Activated T-helper 1 cell treated with anti-CD3 and anti-CD28 coated beads, Interleukin-12 subunit alpha, Interleukin-12 subunit beta, Interleukin-2, Interleukin-4 antibody, amounts not matched to agents 30 ng/mL and 10 ng/mL and 1 ng/mL, durations not matched to agents 14 hours and 24 hours and 36 hours (primary cell): ENCODE measurements around the gene SLC12A7. TPM values are rescaled to one million over a fixed set of nuclear protein-coding genes. Genes with fewer than 3 reads are reported as not detected.
"Not testable (repeated sequence)": the region's sequence is repeated elsewhere in the genome, so short reads cannot be mapped to it uniquely, and the experiment has no call there.

ENCODE experiments used
- DNase-seq: peaks from one replicate; pipeline ENCODE4 v3.0.0; 2021; ENCODE audit warnings: low spot score
- H3K27ac Mint-ChIP-seq: one replicate; pipeline ENCODE4 v1.8.0; 2021; ENCODE audit warnings: mild to moderate bottlenecking, mixed read lengths
- H3K27me3 Mint-ChIP-seq: one replicate; pipeline ENCODE4 v1.8.0; 2022; ENCODE audit warnings: mild to moderate bottlenecking, moderate library complexity, mixed read lengths; ENCODE audit not compliant: insufficient read depth
- H3K36me3 Mint-ChIP-seq: one replicate; pipeline ENCODE4 v1.8.0; 2021; ENCODE audit warnings: low read depth, mixed read lengths
- H3K4me1 Mint-ChIP-seq: one replicate; pipeline ENCODE4 v1.8.0; 2021; ENCODE audit warnings: low read depth, mixed read lengths
- H3K4me3 Mint-ChIP-seq: one replicate; pipeline ENCODE4 v1.8.0; 2021; ENCODE audit warnings: mild to moderate bottlenecking, moderate library complexity, mixed read lengths
- H3K9me3 Mint-ChIP-seq: one replicate; pipeline ENCODE4 v1.8.0; 2021; ENCODE audit warnings: mixed read lengths
- intact Hi-C: fragments of 100-400 bp; cut with micrococcal nuclease; formaldehyde crosslinking; loops from one replicate; pipeline ENCODE4 v1.15.1; 2024
- total RNA-seq: library from RNA; stranded (reverse); gene quantifications from 2 replicates; pipeline ENCODE4 v1.2.3, GENCODE V29; 2022

The SLC12A7 gene
- total RNA-seq, 1 donor from 2014 or later, result 24.4 TPM

DNA sequence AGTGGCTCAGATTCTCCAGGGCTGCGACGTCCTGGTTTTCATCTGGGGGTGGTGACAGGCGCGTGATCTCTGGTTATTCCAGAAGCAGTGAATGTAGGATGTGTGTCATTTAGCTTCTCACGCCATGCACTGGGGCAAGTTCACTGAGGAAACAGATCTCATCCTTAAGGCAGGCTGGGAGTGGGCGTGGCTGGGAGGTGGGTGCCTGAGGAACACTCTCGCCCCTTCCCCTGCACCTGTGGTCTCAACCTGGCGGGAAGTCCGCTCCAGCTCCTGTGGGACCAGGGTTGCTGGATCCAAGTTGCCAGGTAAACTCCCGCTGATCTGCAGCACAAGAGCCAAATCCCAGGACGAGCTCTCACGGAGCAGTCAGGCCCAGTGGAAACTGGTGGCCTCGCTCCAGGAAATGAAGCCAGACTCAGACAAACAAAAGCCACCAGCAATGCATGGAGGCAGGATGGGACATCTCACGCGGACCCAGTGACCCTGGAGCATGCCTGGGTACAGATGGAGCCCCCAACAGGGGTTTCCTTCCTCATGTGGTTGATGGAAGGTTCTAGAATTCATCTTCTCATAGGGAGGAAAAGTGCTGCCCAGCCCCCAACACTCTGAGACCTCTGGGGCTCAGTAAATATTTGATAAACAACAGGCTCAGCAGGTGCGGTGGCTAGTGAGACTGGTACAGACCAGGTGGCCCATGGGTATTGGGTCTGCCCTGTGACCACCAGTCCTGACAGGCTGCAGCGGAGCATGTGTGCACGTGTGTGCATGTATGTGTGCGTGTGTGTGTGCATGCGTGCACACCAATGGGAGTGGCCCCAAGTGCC, 16.3 kb upstream of the SLC12A7 start:
- H3K36me3 Mint-ChIP-seq, result no peaks in the 10 kb centered on the region
- peaks cover 8% of the 10 kb centered on the region for H3K27me3 Mint-ChIP-seq
- intact Hi-C loops, result no loop called here
- H3K4me1 Mint-ChIP-seq, result no peaks in the 10 kb centered on the region
- H3K9me3 Mint-ChIP-seq, result no peaks in the 10 kb centered on the region
- DNase-seq, result no peak
- H3K4me3 Mint-ChIP-seq, result no peak overlapping the region
- no peak overlapping the region for H3K27ac Mint-ChIP-seq

DNA sequence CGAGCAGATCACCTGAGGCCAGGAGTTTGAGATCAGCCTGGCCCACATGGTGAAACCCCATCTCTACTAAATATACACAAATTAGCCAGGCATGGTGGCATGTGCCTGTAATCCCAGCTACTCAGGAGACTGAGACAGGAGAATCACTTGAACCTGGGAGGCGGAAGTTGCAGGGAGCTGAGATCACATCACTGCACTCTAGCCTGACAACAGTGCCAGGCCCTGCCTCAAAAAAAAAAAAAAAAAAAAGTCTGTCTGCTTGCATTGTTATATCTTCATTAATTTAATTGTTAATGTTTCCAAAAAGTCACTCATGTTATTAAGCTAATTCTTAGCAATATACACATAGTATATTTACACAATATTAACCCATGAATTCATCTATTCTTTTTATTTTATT, 13.8 kb upstream of the SLC12A7 start:
- H3K4me1 Mint-ChIP-seq, H3K27ac Mint-ChIP-seq, H3K9me3 Mint-ChIP-seq, intact Hi-C loops, DNase-seq, H3K27me3 Mint-ChIP-seq, H3K4me3 Mint-ChIP-seq, H3K36me3 Mint-ChIP-seq: not testable (repeated sequence)

DNA sequence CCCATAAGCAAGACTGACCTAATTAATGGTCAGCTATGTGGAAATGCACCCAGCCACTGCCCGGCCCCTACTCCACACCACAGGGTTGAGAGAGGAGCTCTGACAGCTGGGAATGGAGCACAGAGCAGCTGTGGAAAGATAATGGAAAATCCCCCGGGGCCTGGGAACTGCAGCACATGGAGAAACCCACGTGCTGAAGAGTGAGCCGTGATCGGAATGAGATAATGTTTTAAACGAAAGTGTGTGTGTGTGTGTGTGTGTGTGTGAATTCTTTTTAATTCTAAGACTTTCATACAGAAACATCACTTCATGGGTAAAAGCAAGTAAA, 13.1 kb upstream of the SLC12A7 start:
- H3K4me1 Mint-ChIP-seq, result no peaks in the 10 kb centered on the region
- H3K27me3 Mint-ChIP-seq, result peaks cover 5% of the 10 kb centered on the region
- H3K4me3 Mint-ChIP-seq, result no peak overlapping the region
- H3K27ac Mint-ChIP-seq, result no peak overlapping the region
- H3K36me3 Mint-ChIP-seq, result no peaks in the 10 kb centered on the region
- intact Hi-C loops, result no loop called here
- no peak for DNase-seq
- no peaks in the 10 kb centered on the region for H3K9me3 Mint-ChIP-seq

DNA sequence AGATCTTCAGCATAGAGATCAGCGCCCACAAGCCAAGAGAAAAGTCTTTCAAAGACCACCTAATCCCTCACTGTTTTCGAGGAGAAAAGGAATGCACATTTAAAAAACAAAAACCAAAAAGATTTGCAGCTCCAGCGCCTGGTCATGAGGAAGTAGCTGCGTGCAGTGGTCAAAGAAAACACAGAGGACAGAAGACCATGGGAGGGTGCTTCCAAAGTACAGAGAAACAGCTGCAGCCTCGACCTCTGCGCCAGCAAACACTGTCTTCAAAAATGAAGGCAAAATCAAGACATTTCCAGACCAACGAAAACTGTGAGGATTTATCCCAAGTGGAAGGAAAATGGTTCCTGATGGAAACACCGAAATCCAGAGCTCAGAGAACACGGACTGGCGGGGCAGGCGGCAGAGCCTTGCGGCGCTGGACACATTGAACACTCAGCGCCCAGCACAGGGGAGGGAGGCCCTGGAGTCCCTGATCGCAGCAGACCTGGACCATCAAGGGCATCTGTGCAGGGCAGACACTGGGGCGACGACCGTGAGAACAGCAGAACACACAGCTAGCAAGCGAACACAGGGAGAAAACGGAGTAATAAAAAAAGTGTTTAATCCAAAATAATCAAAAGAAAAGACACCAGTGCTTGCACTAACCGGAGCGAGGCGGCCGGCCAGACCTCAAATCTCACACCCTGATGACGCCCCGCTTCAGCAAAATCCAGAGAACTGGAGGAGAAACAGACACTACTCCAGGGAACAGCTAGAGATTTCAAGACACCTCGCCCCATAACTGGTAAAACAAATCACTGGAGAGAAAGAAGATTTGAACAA, 12.6 kb upstream of the SLC12A7 start:
- peaks cover 5% of the 10 kb centered on the region for H3K27me3 Mint-ChIP-seq

DNA sequence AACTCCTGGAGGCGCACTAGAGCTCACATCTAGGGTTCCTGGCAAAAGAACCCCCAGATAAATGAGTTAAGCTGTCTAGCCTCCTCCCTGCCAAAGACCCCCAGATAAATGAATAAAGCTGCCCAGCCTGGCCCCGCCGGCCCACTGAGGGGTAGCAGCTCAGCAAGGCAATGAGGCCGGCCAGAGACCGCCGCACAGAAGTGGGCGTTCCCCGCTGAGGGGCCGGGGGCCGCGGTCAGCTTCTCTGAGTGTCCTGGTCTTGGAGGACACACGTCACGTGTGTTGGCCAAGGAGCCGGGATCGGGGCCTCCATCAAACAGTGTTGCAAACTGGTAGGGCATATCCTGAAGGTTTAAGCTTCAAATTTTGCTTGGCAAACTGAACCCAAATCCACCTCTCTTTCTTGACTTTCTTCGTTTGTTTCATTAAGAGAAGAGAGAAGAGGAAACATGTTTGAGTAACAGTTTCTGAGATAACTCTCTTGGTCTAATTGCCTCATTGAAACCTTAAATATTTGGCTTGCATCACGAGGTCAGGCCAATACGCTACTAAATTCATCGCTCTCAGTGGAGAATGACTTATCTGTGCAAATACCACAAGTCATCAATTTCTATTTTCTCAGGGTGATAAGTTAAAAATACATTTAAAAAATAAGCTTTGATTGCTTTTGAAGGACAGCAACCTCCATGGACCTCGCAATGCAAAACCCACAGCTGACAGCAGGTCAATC, 11.7 kb upstream of the SLC12A7 start:
- H3K27ac Mint-ChIP-seq, result no peak overlapping the region

More for the DNA sequence above, 12.6 kb upstream of the SLC12A7 start:
- Mint-ChIP-seq H3K4me1 (no peaks in the 10 kb centered on the region), H3K9me3 (no peaks in the 10 kb centered on the region), H3K27ac (no peak overlapping the region), H3K36me3 (no peaks in the 10 kb centered on the region), H3K4me3 (no peak overlapping the region)
- intact Hi-C loops, result no loop called here
- no peak for DNase-seq

DNA sequence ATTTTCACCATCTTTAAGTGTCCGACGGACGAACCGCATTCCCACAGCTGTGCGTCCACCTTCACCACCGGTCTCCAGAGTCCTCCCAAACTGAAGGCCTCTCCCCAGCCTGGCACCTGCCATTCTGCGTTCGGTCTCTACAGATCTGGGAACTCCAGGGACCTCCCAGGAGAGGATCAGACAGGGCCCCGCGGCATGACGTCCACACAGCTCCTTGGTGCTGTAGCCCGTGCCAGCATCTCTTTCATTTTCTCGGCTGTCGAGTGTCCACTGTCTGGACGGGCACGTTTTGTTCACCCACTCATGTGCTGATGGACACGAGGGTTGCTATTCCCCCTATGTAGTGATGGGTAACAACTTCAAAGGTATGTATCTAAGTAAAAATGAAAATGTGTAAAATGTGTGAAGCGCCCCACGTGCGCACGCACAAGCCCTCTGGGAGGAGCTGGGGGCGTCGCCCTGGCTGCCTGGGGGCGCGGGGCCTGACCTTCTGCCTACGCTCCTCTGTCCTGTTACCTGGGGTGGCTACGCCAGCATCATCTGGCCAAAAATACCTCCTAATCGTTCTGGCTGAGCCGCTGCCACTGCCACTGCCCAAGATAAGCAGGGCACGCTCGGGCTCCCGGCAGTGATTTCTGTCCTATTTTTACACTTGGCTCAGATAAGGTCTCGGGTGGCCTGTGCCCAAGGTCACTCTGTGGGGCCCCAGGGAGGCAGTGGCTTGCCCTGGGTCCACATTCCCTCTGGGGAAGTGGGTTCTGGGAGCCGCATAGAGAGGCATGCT, 10.8 kb upstream of the SLC12A7 start:
- Mint-ChIP-seq H3K27me3 (peaks cover 11% of the 10 kb centered on the region), H3K27ac (no peak overlapping the region), H3K36me3 (no peaks in the 10 kb centered on the region), H3K9me3 (no peaks in the 10 kb centered on the region), H3K4me3 (no peak overlapping the region), H3K4me1 (no peaks in the 10 kb centered on the region)
- intact Hi-C loops, result no loop called here
- DNase-seq, result no peak

More for the DNA sequence above, 11.7 kb upstream of the SLC12A7 start:
- Mint-ChIP-seq H3K4me3 (no peak overlapping the region), H3K9me3 (no peaks in the 10 kb centered on the region), H3K36me3 (no peaks in the 10 kb centered on the region), H3K4me1 (no peaks in the 10 kb centered on the region), H3K27me3 (peaks cover 5% of the 10 kb centered on the region)
- intact Hi-C loops, result no loop called here
- no peak for DNase-seq

DNA sequence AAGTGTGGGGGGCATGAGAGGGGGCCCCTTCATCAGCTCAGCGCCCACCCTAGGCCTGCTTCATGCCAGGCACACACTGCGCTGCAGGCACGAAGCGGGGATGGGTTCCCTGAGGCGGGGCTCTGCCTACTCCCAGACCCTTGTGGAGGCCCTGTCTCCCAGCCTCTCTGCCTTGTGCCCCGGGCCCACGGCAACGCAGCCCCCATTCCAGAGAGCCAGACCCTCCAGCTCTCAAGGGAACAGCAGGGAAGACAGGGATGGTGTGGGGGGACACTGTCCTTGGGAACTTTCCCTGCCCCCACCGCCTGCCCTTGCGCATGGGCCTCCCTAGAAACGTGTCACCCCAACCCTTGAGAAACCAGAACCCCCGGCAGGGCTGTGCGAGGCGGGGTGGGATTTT, 10.0 kb upstream of the SLC12A7 start:
- no peak overlapping the region for H3K27ac Mint-ChIP-seq
- H3K9me3 Mint-ChIP-seq, result no peaks in the 10 kb centered on the region
- intact Hi-C loops, result no loop called here
- H3K4me1 Mint-ChIP-seq, result no peaks in the 10 kb centered on the region
- H3K36me3 Mint-ChIP-seq, result no peaks in the 10 kb centered on the region
- peaks cover 12% of the 10 kb centered on the region for H3K27me3 Mint-ChIP-seq
- DNase-seq, result no peak
- no peak overlapping the region for H3K4me3 Mint-ChIP-seq

DNA sequence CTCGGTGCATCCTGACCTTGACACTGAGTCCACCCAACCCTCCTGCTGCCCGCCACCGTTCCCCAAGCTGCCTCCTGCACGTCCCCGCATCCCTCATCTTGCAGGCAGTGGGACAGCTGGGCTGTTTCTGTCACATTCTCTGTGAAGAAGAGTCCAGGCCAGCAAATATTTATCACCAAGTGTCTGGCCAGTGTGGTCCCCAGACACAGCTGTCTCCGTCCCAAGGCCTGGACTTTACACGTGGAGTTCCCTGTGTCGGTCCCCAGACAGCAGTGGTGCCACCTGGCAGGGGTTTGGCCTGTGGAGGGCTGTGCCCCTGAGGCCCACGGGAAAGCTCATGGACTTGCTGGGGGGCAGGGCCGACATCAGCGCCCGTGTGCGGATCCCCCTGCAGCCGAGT, 9.2 kb upstream of the SLC12A7 start:
- H3K4me1 Mint-ChIP-seq, result no peaks in the 10 kb centered on the region
- H3K36me3 Mint-ChIP-seq, result no peaks in the 10 kb centered on the region
- H3K4me3 Mint-ChIP-seq, result no peak overlapping the region
- H3K27ac Mint-ChIP-seq, result no peak overlapping the region
- DNase-seq, result no peak
- intact Hi-C loops, result no loop called here
- no peaks in the 10 kb centered on the region for H3K9me3 Mint-ChIP-seq
- H3K27me3 Mint-ChIP-seq, result peaks cover 9% of the 10 kb centered on the region

DNA sequence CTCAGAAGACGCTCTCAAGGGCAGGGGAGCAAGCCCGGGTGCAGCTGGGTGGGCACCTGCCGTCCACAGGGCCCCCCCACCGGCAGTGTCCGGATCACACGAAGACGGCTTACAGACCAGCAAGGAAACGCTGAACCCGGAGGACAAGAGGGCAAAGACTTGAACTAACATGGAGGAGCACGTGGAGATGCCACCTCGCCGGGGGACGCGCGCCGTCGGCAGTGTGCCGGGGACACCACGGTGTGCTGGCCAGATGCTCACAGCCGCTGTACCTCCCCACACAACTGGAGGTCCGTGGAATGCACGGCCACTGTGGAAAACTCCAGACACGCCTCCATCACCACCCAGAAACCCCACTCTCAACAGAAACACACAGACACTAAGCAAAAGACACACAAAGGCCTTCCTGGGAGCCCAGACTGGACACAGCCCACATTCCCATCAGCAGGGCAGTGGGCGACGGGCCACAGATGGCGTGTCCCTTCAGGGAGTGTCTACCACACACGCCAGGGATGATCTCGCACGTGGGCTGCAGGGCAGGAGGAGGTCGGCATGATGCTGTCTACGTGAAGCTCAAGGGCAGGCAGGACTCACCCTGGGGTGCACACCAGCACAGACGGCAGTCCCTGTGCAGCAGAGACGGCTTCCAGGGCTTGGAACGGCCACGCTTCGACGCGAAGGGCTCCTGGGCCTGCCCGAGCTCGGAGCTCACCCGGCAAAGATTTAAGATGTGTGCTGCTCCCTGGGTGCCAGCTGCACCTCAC, 8.6 kb upstream of the SLC12A7 start:
- no peaks in the 10 kb centered on the region for H3K9me3 Mint-ChIP-seq
- intact Hi-C loops, result no loop called here
- no peaks in the 10 kb centered on the region for H3K4me1 Mint-ChIP-seq
- H3K4me3 Mint-ChIP-seq, result no peak overlapping the region
- peaks cover 9% of the 10 kb centered on the region for H3K27me3 Mint-ChIP-seq
- no peak for DNase-seq
- H3K27ac Mint-ChIP-seq, result no peak overlapping the region
- no peaks in the 10 kb centered on the region for H3K36me3 Mint-ChIP-seq

DNA sequence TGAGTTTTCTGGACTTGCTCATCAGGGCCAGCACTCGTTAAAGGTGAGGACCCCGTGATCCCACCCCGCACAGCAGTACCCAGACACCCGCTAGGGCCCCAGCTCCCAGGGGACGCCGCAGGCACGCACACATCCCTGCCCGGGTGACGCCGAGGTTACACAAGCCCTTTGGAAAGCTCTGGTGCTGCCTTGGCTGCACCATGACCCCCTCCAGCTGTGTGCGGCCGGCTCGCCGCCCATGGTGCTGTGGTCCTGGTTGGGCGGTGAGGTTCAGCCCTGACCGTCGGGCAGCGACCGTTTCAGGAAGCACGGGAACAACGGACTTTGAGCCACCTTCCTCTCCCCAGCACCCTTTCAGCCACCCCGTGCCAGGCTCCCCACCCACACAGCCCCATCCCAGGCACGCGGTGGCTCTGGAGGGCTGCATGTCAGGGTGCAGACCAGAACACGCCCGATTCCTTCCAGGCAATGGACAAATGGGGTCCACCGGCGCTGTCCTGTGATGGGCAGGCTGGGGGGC, 7.5 kb upstream of the SLC12A7 start:
- Mint-ChIP-seq H3K36me3 (no peaks in the 10 kb centered on the region), H3K27me3 (peaks cover 10% of the 10 kb centered on the region), H3K9me3 (no peaks in the 10 kb centered on the region), H3K27ac (no peak overlapping the region), H3K4me1 (no peaks in the 10 kb centered on the region), H3K4me3 (no peak overlapping the region)
- intact Hi-C loops, result no loop called here
- DNase-seq, result no peak

DNA sequence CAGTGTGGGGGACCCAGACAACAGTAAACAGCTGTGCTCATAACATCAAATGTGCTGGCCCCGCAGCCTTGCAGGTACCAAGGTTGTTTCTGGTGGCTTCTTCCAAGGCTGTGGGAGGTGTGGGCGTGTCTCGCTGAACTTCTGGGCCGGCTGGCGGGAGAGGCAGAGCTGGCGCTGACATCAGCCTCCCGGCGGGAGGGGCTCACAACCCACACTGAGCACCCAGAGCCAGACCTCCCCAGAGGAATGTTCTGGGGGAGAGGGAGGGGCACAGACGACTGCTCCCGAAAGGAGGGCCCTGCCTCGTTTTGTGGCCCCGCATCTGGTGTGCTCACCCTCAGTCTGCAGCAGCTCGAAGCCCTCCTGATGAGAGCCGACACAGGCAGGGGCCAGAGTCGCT, 6.9 kb upstream of the SLC12A7 start:
- no peaks in the 10 kb centered on the region for H3K36me3 Mint-ChIP-seq
- H3K4me3 Mint-ChIP-seq, result no peak overlapping the region
- H3K27ac Mint-ChIP-seq, result no peak overlapping the region
- no peak for DNase-seq
- intact Hi-C loops, result no loop called here
- H3K27me3 Mint-ChIP-seq, result peaks cover 12% of the 10 kb centered on the region
- no peaks in the 10 kb centered on the region for H3K4me1 Mint-ChIP-seq
- H3K9me3 Mint-ChIP-seq, result no peaks in the 10 kb centered on the region

DNA sequence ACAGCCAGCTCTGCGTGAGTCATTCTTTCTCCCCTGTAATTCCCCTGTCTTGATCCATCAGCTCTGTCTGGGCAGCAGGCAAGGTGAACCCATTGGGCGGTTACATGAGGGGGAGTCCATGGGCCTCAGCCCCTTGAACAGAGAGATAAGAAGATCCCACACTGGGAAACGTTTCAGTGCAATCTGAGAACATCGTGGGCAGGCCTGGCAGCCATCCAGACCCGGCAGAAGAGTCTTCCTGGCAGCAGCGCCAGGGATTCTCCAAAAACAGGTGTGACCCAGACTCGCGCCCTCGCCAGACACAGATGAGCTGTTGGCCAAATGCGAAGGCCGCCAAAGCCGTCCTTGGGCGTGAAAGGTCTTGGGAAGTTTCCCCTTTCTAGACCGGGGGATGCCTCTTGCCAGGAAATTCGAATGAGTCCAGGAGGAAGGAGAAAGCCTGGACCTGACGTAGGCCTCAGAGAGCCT, 6.4 kb upstream of the SLC12A7 start:
- H3K9me3 Mint-ChIP-seq, result no peaks in the 10 kb centered on the region
- peaks cover 13% of the 10 kb centered on the region for H3K27me3 Mint-ChIP-seq
- intact Hi-C loops, result no loop called here
- H3K36me3 Mint-ChIP-seq, result no peaks in the 10 kb centered on the region
- no peaks in the 10 kb centered on the region for H3K4me1 Mint-ChIP-seq
- no peak overlapping the region for H3K27ac Mint-ChIP-seq
- H3K4me3 Mint-ChIP-seq, result no peak overlapping the region
- DNase-seq, result no peak
